Sigmoid colon (tissue), 7 donors: ENCODE data around the gene THAP11. TPM values are rescaled to one million over a fixed set of nuclear protein-coding genes. Genes with fewer than 3 reads are reported as not detected.

ENCODE experiments used
- DNase-seq: peaks from one replicate; pipeline ENCODE4 v3.0.0-alpha.2; 2019
- H3K27ac ChIP-seq, 4 donors: fragments of 200-600 bp; sonication (generic); one replicate each; pipeline ENCODE4 v1.5.1; 2016 to 2019; ENCODE audit warnings: mild to moderate bottlenecking in 1 of 4
- H3K27me3 ChIP-seq, 3 donors: fragments of 200-600 bp; sonication (generic); one replicate each; pipeline ENCODE4 v1.5.1; 2019; ENCODE audit warnings: mild to moderate bottlenecking in 1 of 3
- H3K36me3 ChIP-seq, 4 donors: fragments of 200-600 bp; sonication (generic); one replicate each; pipeline ENCODE4 v1.5.1; 2016 to 2019
- H3K4me1 ChIP-seq, 4 donors: fragments of 200-600 bp; sonication (generic); one replicate each; pipeline ENCODE4 v1.5.1; 2017 to 2019
- H3K4me3 ChIP-seq, 4 donors: fragments of 200-600 bp; sonication (generic); one replicate each; pipeline ENCODE4 v1.5.1; 2017 to 2019; ENCODE audit warnings: mild to moderate bottlenecking in 2 of 4, moderate library complexity in 1 of 4
- H3K9me3 ChIP-seq, 4 donors: fragments of 200-600 bp in 3 of 4; sonication (generic) in 3 of 4; one replicate each; pipeline versions ENCODE4 v1.5.1 to v1.6.1; 2013 to 2019
- EP300 ChIP-seq, 4 donors: sonication (generic); formaldehyde crosslinking; IDR thresholded peaks; one replicate each; pipeline ENCODE4 v1.6.1; 2017; ENCODE audit warnings: antibody characterized with exemption in 4 of 4
- POLR2A ChIP-seq, 2 donors: fragments of 450-650 bp; IDR thresholded peaks; one replicate each; pipeline ENCODE4 v1.6.1; 2016; ENCODE audit warnings: antibody characterized with exemption in 2 of 2, mild to moderate bottlenecking in 2 of 2, moderate library complexity in 2 of 2
- POLR2AphosphoS5 ChIP-seq, 4 donors: sonication (generic); formaldehyde crosslinking; IDR thresholded peaks; one replicate each; pipeline ENCODE4 v1.6.1; 2017; ENCODE audit warnings: antibody characterized with exemption in 4 of 4
- WGBS, 2 donors: extraction: QIAGEN DNeasy Blood & Tissue Kit; methylation state at CpG; one replicate each; pipeline ENCODE4 v1.1.7; 2013; 5-methylcytosine and 5-hydroxymethylcytosine counted together
- intact Hi-C: fragments of 100-400 bp; cut with DNase I; formaldehyde crosslinking; loops from one replicate; pipeline ENCODE4 v1.15.1; 2023
- polyA plus RNA-seq, 3 donors: library from polyadenylated mRNA; stranded (reverse); fragments of 200-250 nt; gene quantifications; one replicate each; pipeline ENCODE4 v1.2.3, GENCODE V29; 2013
- total RNA-seq, 4 donors: library from RNA; depleted of rRNA; stranded (reverse); fragments of >200 nt; gene quantifications; one replicate each; pipeline ENCODE4 v1.1.0, GENCODE V29; 2016
- TF ChIP-seq, protein P1 (sequence below), 4 experiments: fragments of 450-650 bp in 3 of 4; fragments of 200-600 bp in 1 of 4; IDR thresholded peaks; one replicate each; pipeline ENCODE4 v1.5.1; 2016 to 2019; ENCODE audit warnings: antibody characterized with exemption in 4 of 4, mild to moderate bottlenecking in 3 of 4, moderate library complexity in 2 of 4
- donor health status: healthy with polysubstance abuse.
- donor health status: Bipolar disorder and iron deficiency.
- donor health status: healthy.

Gene THAP11
- total and polyA plus RNA-seq, 7 donors, result 16.2 to 85.6 (median 63.9) TPM

DNA sequence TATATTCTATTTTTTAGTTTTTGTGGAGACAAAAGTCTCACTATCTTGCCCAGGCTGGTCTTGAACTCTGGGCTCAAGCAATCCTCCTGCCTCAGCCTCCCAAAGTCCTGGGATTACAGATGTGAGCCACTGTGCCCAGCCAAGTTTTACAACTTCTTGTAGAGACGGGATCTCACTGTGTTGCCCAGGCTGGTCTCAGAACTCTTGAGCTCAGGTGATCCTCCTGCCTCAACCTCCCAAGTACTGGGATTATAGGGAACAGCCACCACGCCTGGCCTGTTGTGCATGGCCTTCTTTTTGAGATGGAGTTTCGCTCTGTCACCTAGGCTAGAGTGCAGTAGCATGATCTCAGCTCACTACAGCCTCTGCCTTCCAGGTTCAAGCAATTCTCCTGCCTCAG, 11.6 kb downstream of the THAP11 start:
- no peaks in the 10 kb centered on the region for H3K9me3 ChIP-seq
- DNase-seq, result no peak
- intact Hi-C loops, result no loop called here
- no peak overlapping the region for H3K4me3 ChIP-seq
- TF ChIP-seq EP300 (IDR thresholded peaks at IDR 0.05), result no peak
- no peak for TF ChIP-seq POLR2AphosphoS5 (IDR thresholded peaks at IDR 0.05)
- TF ChIP-seq, protein P1, sequence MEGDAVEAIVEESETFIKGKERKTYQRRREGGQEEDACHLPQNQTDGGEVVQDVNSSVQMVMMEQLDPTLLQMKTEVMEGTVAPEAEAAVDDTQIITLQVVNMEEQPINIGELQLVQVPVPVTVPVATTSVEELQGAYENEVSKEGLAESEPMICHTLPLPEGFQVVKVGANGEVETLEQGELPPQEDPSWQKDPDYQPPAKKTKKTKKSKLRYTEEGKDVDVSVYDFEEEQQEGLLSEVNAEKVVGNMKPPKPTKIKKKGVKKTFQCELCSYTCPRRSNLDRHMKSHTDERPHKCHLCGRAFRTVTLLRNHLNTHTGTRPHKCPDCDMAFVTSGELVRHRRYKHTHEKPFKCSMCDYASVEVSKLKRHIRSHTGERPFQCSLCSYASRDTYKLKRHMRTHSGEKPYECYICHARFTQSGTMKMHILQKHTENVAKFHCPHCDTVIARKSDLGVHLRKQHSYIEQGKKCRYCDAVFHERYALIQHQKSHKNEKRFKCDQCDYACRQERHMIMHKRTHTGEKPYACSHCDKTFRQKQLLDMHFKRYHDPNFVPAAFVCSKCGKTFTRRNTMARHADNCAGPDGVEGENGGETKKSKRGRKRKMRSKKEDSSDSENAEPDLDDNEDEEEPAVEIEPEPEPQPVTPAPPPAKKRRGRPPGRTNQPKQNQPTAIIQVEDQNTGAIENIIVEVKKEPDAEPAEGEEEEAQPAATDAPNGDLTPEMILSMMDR (IDR thresholded peaks at IDR 0.05), result no peak
- TF ChIP-seq POLR2A (IDR thresholded peaks at IDR 0.05), result no peak
- no peak overlapping the region for H3K27ac ChIP-seq
- H3K4me1 ChIP-seq, result peaks cover 0 to 42% (median 35%) of the 10 kb centered on the region in 4 donors
- no peaks in the 10 kb centered on the region for H3K27me3 ChIP-seq
- 94 to 95% methylated on average over 3 of the region's 3 CpGs for WGBS, 2 donors
- no peaks in the 10 kb centered on the region for H3K36me3 ChIP-seq

GRCh38 chr16:67855789-67856188, 13.7 kb downstream of the THAP11 start:
- no peak overlapping the region for H3K27ac ChIP-seq

DNA sequence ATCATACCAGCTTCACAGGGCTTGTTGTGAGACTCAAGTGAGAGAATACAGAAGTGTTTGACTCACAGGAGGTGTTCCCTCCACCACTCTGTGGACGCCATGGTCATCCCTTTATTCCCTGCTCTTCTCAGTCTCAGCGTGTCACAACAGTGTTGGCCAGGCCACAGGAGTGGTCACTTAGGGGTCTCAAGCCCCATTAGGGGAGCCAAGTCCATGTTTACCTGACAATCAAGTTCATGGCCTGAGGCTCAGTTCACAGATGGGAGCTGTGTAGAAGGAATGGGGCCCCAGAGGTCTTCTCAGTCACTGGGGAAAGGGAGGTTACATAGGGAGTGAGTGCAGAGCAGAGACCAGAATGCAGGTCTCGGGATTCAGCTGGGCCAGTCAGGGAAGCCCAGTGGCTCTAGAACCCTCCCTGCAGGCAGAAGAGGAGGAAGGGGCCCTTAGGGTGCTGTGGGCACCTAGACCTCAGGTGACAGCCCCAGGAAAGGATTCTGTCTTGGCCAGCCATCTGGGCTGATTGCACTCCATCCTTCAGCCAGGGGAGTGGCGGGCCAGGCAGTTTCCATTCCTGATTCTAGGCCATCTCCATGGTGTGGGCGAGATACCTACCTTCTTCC, 14.9 kb downstream of the THAP11 start:
- Histone ChIP-seq H3K4me3 (no peak overlapping the region), H3K36me3 (peaks cover 0 to 13% (median 0%) of the 10 kb centered on the region in 4 donors), H3K4me1 (peaks cover 0 to 44% (median 32%) of the 10 kb centered on the region in 4 donors), H3K9me3 (no peaks in the 10 kb centered on the region), H3K27ac (peak overlapping the region; percentile 10 to 65 (median 50)), H3K27me3 (no peaks in the 10 kb centered on the region)
- DNase-seq, result no peak
- intact Hi-C loops, result no loop called here
- TF ChIP-seq POLR2AphosphoS5 (IDR thresholded peaks at IDR 0.05) (no peak), EP300 (IDR thresholded peaks at IDR 0.05) (no peak)
- TF ChIP-seq, protein P1 (IDR thresholded peaks at IDR 0.05), result no peak
- 86 to 92% methylated on average over 5 of the region's 5 CpGs for whole genome bisulfite sequencing, 2 donors

More at GRCh38 chr16:67855789-67856188, 13.7 kb downstream of the THAP11 start:
- TF ChIP-seq EP300 (IDR thresholded peaks at IDR 0.05) (no peak), POLR2AphosphoS5 (IDR thresholded peaks at IDR 0.05) (no peak)
- no peaks in the 10 kb centered on the region for H3K9me3 ChIP-seq
- WGBS, 2 donors, result 81 to 87% methylated on average over 10 of the region's 10 CpGs
- DNase-seq, result no peak
- no peak overlapping the region for H3K4me3 ChIP-seq
- peaks cover 0 to 39% (median 29%) of the 10 kb centered on the region in 4 donors for H3K4me1 ChIP-seq
- H3K27me3 ChIP-seq, result no peaks in the 10 kb centered on the region
- intact Hi-C loops, result no loop called here
- peaks cover 0 to 6% (median 0%) of the 10 kb centered on the region in 4 donors for H3K36me3 ChIP-seq

DNA sequence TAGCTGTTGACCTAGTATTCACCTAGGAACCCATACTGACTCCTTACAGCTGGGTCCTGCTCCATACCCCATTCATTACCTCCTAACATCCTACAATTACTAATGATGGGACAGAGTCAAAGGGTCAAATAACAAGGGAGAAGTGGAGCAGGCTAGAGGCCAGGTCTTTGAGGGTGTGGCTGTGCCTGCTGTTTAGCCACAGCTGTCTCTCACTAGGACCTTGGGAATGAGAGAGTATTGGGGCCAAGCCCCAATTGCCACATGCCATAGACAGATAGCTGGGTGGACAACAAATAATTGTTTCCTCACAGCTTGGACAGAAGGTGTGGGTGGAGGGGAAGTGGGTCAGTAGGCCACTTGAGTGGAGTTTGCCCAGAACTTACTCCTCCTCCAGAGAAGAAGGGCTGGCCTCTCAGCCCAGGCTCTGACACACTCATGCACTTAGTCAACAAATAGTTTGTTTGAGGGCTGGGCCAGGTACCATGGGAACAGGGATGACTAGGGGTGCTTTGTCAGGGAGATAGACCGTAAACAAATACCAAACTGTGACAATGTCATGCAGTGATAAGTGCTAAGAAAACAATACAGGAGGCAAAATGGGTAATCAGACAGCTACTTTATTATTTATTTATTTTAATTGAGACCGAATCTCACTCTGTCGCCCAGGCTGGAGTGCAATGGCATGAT, 15.6 kb downstream of the THAP11 start:
- WGBS, 2 donors, result 10 to 65% methylated on average over 3 of the region's 3 CpGs
- intact Hi-C loops, result no loop called here
- no peak overlapping the region for H3K4me3 ChIP-seq
- TF ChIP-seq POLR2A (IDR thresholded peaks at IDR 0.05), result no peak
- TF ChIP-seq, protein P1 (IDR thresholded peaks at IDR 0.05), result no peak
- TF ChIP-seq POLR2AphosphoS5 (IDR thresholded peaks at IDR 0.05), result peak in 3 of 4 donors; percentile 14 to 57 (median 24)
- H3K9me3 ChIP-seq, result no peaks in the 10 kb centered on the region
- H3K27ac ChIP-seq, result peak overlapping the region; percentile 51 to 73 (median 64)
- DNase-seq, result peak; percentile 91
- H3K27me3 ChIP-seq, result no peaks in the 10 kb centered on the region
- H3K36me3 ChIP-seq, result peaks cover 0 to 13% (median 0%) of the 10 kb centered on the region in 4 donors
- peaks cover 0 to 50% (median 37%) of the 10 kb centered on the region in 4 donors for H3K4me1 ChIP-seq

GRCh38 chr16:67858500-67858899, 16.4 kb downstream of the THAP11 start:
- WGBS, 2 donors, result 35 to 62% methylated on average over 4 of the region's 4 CpGs
- H3K27me3 ChIP-seq, result no peaks in the 10 kb centered on the region
- H3K27ac ChIP-seq, result peak overlapping the region; percentile 51 to 73 (median 61)

More at GRCh38 chr16:67858500-67858899, 16.4 kb downstream of the THAP11 start:
- Histone ChIP-seq H3K36me3 (peaks cover 0 to 13% (median 0%) of the 10 kb centered on the region in 4 donors), H3K4me1 (peaks cover 0 to 58% (median 46%) of the 10 kb centered on the region in 4 donors), H3K4me3 (no peak overlapping the region), H3K9me3 (no peaks in the 10 kb centered on the region)
- no peak for TF ChIP-seq EP300 (IDR thresholded peaks at IDR 0.05)
- no peak for TF ChIP-seq POLR2AphosphoS5 (IDR thresholded peaks at IDR 0.05)
- TF ChIP-seq, protein P1 (IDR thresholded peaks at IDR 0.05), result no peak
- TF ChIP-seq POLR2A (IDR thresholded peaks at IDR 0.05), result no peak
- intact Hi-C loops, result no loop called here
- no peak for DNase-seq
